ENCODE results near the gene S100A2. TPM values are rescaled to one million over a fixed set of nuclear protein-coding genes. Genes with fewer than 3 reads are reported as not detected.
A peak's percentile ranks its signal among the peaks of the same experiment; 100 is the strongest.

S100A2 gene
- total RNA-seq, 4 donors from 2014 or later, result 2.7 to 73.3 (median 14.2) TPM

DNA sequence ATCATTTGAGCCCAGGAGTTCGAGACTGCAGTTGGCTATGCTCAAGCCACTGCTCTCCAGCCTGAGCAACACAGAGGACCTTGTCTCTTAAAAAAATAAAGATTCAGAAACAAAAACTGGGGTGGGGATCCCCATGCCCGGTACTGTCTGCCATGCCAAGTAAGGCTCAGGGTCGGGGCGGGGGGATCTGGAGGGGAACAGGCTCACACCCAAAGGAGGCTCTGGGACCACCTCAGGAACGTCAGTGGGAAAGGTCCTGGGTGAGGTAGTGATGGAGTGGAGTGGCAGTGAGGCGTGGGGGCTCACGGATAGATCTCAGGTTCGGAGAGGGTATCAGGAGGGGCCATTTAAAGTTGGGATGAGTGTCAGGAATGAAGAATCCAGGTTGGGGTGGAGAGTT, 19.3 kb downstream of the S100A2 start:
- no peaks in the 10 kb centered on the region for H3K9me3 ChIP-seq
- H3K36me3 ChIP-seq, result no peaks in the 10 kb centered on the region
- peaks cover 5 to 92% (median 72%) of the 10 kb centered on the region in 3 donors for H3K4me1 ChIP-seq
- no peak for ATAC-seq
- WGBS, 2 donors (ENCODE audit: low coverage in 1 of 2), result 75 to 88% methylated on average over 4 to 7 of the region's 8 CpGs
- H3K4me3 ChIP-seq, result peak overlapping the region in 1 of 2 donors; percentile 54
- no peaks in the 10 kb centered on the region for H3K27me3 ChIP-seq
- peak overlapping the region in 3 of 4 donors; percentile 79 to 90 (median 82) for H3K27ac ChIP-seq
- TF ChIP-seq EP300 (IDR thresholded peaks at IDR 0.05) (no peak), POLR2AphosphoS5 (IDR thresholded peaks at IDR 0.05) (no peak), POLR2A (IDR thresholded peaks at IDR 0.05) (no peak)
- TF ChIP-seq, protein P1, sequence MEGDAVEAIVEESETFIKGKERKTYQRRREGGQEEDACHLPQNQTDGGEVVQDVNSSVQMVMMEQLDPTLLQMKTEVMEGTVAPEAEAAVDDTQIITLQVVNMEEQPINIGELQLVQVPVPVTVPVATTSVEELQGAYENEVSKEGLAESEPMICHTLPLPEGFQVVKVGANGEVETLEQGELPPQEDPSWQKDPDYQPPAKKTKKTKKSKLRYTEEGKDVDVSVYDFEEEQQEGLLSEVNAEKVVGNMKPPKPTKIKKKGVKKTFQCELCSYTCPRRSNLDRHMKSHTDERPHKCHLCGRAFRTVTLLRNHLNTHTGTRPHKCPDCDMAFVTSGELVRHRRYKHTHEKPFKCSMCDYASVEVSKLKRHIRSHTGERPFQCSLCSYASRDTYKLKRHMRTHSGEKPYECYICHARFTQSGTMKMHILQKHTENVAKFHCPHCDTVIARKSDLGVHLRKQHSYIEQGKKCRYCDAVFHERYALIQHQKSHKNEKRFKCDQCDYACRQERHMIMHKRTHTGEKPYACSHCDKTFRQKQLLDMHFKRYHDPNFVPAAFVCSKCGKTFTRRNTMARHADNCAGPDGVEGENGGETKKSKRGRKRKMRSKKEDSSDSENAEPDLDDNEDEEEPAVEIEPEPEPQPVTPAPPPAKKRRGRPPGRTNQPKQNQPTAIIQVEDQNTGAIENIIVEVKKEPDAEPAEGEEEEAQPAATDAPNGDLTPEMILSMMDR (IDR thresholded peaks at IDR 0.05), result no peak

DNA sequence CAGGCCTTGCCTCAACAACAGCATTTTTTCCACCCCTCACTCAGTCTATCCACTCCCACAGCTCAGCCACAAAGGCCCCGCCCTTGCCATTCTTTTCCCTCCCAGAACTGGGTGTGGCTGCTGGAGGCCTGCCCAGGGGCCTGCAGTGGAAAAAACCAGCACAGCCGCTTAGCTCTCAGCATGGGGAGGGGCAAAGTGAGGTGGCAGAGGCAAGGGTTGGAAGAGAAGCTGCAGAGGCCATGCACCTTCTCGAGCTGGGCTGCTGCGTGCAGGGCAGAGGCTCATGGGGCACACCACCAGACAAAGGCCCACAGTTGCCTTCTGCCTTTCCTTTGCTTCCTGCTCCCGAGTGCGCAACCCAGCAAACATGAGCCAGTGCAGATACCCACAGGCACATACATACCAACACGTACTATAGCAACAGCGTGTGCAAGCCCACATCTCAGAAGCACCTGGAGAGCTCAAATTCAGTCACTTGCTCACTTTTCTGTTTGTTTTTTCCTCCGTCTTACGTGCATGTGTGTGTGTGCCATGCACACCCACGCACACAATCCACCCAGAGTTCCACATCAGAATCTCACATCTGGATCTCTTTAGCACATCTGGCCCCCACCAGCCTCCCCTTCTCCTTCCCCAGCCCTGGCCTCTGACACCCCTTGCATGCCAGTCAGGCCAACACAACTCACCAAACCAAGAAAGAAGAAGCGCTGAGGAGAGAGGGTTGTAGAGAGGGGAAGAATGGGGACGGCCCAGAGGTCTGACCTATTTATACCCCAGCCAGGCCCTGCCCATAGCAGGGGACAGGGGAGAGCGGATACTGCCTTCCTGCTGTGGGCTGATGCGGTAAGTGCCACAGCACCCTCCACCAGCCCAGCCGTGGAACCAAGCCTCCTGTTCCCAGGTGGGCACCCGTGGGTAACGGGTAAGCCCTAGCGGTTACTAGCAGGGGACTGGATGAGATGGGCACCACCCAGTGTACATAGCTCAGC, 20.3 kb downstream of the S100A2 start, which contains the start of gene S100A4:
Gene S100A4, minus strand, starts transcription at position 740 of the 989 bp plus-strand sequence. CDS start 1,012 bp downstream, outside the sequence.
- Histone ChIP-seq H3K4me1 (peaks cover 5 to 90% (median 72%) of the 10 kb centered on the region in 3 donors), H3K36me3 (no peaks in the 10 kb centered on the region), H3K27ac (peak within 1 kb of the TSS; percentile 68 to 90 (median 80)), H3K27me3 (no peaks in the 10 kb centered on the region), H3K9me3 (no peaks in the 10 kb centered on the region), H3K4me3 (peak within 1 kb of the TSS; percentile 26 to 54)
- ATAC-seq, result peak; percentile 88
- 13 to 16% methylated on average over 9 to 11 of the region's 19 CpGs for WGBS, 2 donors (ENCODE audit: low coverage in 1 of 2)
- TF ChIP-seq EP300 (IDR thresholded peaks at IDR 0.05) (no peak), POLR2A (IDR thresholded peaks at IDR 0.05) (peak; percentile 29 to 80), POLR2AphosphoS5 (IDR thresholded peaks at IDR 0.05) (peak; percentile 53)
- TF ChIP-seq, protein P1 (IDR thresholded peaks at IDR 0.05), result no peak

DNA sequence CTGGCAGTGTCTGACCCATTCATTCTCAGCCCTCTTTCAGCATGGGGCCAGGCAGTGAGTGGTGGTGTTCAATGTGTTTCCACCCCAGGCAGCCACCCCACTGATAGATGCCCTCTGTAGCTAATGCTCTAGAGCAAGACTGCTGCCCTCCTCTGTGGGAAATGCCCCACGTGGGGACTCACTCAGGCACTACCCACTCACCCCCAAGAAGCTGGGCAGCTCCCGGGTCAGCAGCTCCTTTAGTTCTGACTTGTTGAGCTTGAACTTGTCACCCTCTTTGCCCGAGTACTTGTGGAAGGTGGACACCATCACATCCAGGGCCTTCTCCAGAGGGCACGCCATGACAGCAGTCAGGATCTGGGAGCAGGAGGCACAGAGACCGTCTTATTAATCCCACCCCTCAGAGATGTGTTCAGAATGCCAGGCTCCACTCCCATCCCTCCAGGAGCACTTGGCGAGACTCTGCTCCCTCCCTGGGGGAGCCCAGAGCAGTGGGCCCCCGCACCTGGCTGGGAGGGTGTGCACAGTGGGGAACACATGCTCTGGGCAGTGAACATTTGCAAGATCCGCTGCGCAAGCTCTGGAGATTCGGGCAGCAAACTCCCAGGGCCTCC, 21.1 kb downstream of the S100A2 start:
- TF ChIP-seq, protein P1 (IDR thresholded peaks at IDR 0.05), result no peak
- TF ChIP-seq POLR2A (IDR thresholded peaks at IDR 0.05) (no peak), POLR2AphosphoS5 (IDR thresholded peaks at IDR 0.05) (no peak), EP300 (IDR thresholded peaks at IDR 0.05) (no peak)

DNA sequence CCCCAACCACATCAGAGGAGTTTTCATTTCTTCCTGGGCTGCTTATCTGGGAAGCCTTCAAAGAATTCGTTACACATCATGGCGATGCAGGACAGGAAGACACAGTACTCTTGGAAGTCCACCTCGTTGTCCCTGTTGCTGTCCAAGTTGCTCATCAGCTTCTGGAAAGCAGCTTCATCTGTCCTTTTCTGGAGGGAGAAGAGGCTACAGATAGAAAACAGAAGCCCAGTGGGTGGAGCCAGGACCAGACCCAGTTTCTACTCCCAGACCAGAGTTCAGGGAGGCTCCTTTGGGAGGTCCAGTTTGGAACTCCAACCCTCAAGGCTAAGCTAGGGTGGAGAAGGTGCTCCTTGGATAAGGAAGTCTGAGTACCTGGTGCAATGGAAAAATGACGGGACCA, 21.9 kb downstream of the S100A2 start:
- WGBS, 2 donors (ENCODE audit: low coverage in 1 of 2), result 60 to 73% methylated on average over 1 to 3 of the region's 4 CpGs
- Histone ChIP-seq H3K9me3 (no peaks in the 10 kb centered on the region), H3K27me3 (no peaks in the 10 kb centered on the region), H3K36me3 (no peaks in the 10 kb centered on the region), H3K4me1 (peaks cover 5 to 74% (median 60%) of the 10 kb centered on the region in 3 donors), H3K27ac (peak overlapping the region in 3 of 4 donors; percentile 79 to 90 (median 82)), H3K4me3 (peak overlapping the region in 1 of 2 donors; percentile 54)
- ATAC-seq, result no peak
- TF ChIP-seq, protein P1 (IDR thresholded peaks at IDR 0.05), result no peak
- TF ChIP-seq EP300 (IDR thresholded peaks at IDR 0.05) (no peak), POLR2A (IDR thresholded peaks at IDR 0.05) (no peak), POLR2AphosphoS5 (IDR thresholded peaks at IDR 0.05) (no peak)

More for the DNA sequence above, 21.1 kb downstream of the S100A2 start:
- Histone ChIP-seq H3K27me3 (no peaks in the 10 kb centered on the region), H3K9me3 (no peaks in the 10 kb centered on the region), H3K4me1 (peaks cover 5 to 82% (median 68%) of the 10 kb centered on the region in 3 donors), H3K4me3 (peak overlapping the region; percentile 11 to 54), H3K27ac (peak overlapping the region; percentile 30 to 90 (median 80)), H3K36me3 (no peaks in the 10 kb centered on the region)
- 0 to 53% methylated on average over 1 to 3 of the region's 10 CpGs for WGBS, 2 donors (ENCODE audit: low coverage in 1 of 2)
- ATAC-seq, result no peak
